Measurements from ENCODE around the gene SRXN1.

SRXN1 gene

DNA sequence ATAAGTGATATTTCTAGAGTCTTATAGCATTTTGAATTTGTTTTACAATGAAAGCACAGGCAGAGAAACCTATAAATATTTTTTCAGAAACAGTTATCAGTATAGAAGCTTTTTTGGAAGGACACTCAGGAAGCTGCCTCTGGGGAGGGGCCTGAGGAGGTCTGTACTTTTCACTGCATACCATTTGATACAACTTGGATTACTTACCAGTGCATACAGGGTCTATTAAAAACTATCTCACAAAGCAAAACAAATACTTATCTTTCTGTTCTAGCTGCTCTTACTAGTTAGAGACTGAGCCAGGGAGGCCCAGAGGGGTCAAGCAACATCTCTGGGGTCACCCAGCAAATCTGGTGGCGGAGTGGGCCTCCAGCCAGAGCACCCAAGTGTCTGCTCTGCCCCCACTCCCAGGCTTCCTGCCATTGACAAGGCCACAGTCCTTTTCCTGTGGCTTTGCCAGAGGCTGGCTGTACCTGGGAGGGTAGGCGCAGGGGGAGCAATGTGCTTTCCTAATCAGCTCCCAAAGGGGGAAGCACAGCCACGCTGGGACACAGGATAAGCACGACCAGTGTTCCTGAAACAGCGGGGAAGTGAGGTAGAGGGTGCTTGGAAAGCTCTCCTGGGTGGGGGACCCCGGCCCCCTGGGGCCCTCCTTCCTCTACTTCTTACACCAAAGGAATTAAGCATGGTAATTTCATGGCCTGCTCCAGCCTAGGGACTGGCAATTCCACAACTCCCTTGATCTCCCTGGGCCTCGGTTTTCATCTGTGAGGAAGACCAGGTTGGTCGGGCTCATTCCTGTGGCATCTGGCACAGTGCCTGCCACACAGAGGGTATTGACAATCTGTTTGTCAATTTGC, 50.7 kb downstream of the SRXN1 start:
- no peak overlapping the region for H2AFZ ChIP-seq (ENCODE audit: low read length)
- H3K9ac ChIP-seq (ENCODE audit: low read length) = no peak overlapping the region

DNA sequence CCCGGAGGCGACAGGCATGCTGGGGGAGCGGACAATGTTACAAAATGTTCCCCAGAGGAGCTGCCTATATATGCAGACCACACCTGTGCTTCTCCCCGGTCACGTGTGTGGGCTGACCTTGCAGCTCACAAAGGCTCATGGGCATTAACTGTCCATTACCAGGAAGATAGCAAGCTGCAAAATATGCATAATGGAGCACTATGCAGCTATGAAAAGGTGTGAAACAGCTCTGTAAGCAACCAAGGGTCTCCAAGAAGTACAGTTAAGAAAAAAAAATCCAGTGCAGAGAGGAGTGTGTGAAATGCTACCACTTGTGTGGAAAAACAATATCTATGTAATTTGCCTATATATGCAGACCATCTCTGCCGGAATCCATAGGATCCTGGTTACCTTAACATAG, 52.3 kb downstream of the SRXN1 start:
- Histone ChIP-seq H2AFZ (ENCODE audit: low read length) (no peak overlapping the region), H3K9ac (ENCODE audit: low read length) (no peak overlapping the region), H3K27me3 (replicated peaks; ENCODE audit: insufficient read depth, low read length) (0 out of 2 replicates have a peak, but pooled peaks cover 9% of the 10 kb centered on the region), H3K27ac (ENCODE audit: low read length) (no peak overlapping the region), H3K79me2 (ENCODE audit: low read length) (no peaks in the 10 kb centered on the region), H3K4me2 (ENCODE audit: low read depth, low read length) (no peak overlapping the region), H3K9me3 (replicated peaks; ENCODE audit: insufficient read depth, low read length) (no peaks in the 10 kb centered on the region), H4K20me1 (ENCODE audit: insufficient read depth, low read length) (no peaks in the 10 kb centered on the region), H3K4me3 (ENCODE audit: low read length) (no peak overlapping the region), H3K9me2 (replicated peaks; ENCODE audit: insufficient read depth, low read length) (no peaks in the 10 kb centered on the region), H3K4me1 (ENCODE audit: low read length) (no peaks in the 10 kb centered on the region), H3K36me3 (replicated peaks; ENCODE audit: insufficient read depth, low read length) (no peaks in the 10 kb centered on the region), H3F3A (ENCODE audit: insufficient read depth, low read length) (no peaks in the 10 kb centered on the region)
- TF ChIP-seq EZH2phosphoT487 (IDR thresholded peaks at IDR 0.05; ENCODE audit: low read length) = no peak
- TF ChIP-seq, protein P1, sequence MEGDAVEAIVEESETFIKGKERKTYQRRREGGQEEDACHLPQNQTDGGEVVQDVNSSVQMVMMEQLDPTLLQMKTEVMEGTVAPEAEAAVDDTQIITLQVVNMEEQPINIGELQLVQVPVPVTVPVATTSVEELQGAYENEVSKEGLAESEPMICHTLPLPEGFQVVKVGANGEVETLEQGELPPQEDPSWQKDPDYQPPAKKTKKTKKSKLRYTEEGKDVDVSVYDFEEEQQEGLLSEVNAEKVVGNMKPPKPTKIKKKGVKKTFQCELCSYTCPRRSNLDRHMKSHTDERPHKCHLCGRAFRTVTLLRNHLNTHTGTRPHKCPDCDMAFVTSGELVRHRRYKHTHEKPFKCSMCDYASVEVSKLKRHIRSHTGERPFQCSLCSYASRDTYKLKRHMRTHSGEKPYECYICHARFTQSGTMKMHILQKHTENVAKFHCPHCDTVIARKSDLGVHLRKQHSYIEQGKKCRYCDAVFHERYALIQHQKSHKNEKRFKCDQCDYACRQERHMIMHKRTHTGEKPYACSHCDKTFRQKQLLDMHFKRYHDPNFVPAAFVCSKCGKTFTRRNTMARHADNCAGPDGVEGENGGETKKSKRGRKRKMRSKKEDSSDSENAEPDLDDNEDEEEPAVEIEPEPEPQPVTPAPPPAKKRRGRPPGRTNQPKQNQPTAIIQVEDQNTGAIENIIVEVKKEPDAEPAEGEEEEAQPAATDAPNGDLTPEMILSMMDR (IDR thresholded peaks at IDR 0.05; ENCODE audit: low read length) = no peak
- no peak for TF ChIP-seq EZH2 (optimal IDR thresholded peaks at IDR 0.05; ENCODE audit: low read depth, low read length)
- no peak for DNase-seq

More for the DNA sequence above, 50.7 kb downstream of the SRXN1 start:
- no peaks in the 10 kb centered on the region for H4K20me1 ChIP-seq (ENCODE audit: insufficient read depth, low read length)
- H3F3A ChIP-seq (ENCODE audit: insufficient read depth, low read length) = no peaks in the 10 kb centered on the region
- no peaks in the 10 kb centered on the region for H3K4me1 ChIP-seq (ENCODE audit: low read length)
- H3K4me3 ChIP-seq (ENCODE audit: low read length) = no peak overlapping the region
- 0 out of 2 replicates have a peak, but pooled peaks cover 9% of the 10 kb centered on the region for H3K27me3 ChIP-seq (replicated peaks; ENCODE audit: insufficient read depth, low read length)
- H3K4me2 ChIP-seq (ENCODE audit: low read depth, low read length) = no peak overlapping the region
- TF ChIP-seq, protein P1 (IDR thresholded peaks at IDR 0.05; ENCODE audit: low read length) = no peak
- TF ChIP-seq EZH2 (optimal IDR thresholded peaks at IDR 0.05; ENCODE audit: low read depth, low read length) = no peak
- no peak for TF ChIP-seq EZH2phosphoT487 (IDR thresholded peaks at IDR 0.05; ENCODE audit: low read length)
- H3K27ac ChIP-seq (ENCODE audit: low read length) = no peak overlapping the region
- H3K9me3 ChIP-seq (replicated peaks; ENCODE audit: insufficient read depth, low read length) = no peaks in the 10 kb centered on the region
- H3K9me2 ChIP-seq (replicated peaks; ENCODE audit: insufficient read depth, low read length) = no peaks in the 10 kb centered on the region
- DNase-seq = no peak
- H3K36me3 ChIP-seq (replicated peaks; ENCODE audit: insufficient read depth, low read length) = no peaks in the 10 kb centered on the region
- H3K79me2 ChIP-seq (ENCODE audit: low read length) = no peaks in the 10 kb centered on the region

DNA sequence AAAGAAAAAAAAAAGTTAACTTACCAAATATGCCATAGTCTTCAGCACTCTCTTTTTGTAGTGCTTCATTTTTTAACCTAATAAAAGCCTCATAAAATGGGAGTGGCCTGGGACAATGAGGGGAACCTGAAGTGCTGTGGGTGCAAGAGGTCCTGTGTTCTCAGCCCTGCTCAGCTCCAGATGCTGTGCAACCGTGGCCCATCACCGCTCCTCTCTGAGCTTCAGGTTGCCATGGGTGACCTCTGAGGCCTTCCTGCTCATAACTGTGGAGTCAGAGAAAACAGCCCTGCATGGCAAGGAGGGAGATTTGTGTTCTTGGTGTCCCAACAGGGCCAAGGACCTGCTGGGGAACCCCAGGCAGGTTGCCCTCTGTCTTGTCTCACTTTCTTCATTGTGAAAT, 52.9 kb downstream of the SRXN1 start:
- no peak overlapping the region for H3K4me2 ChIP-seq (ENCODE audit: low read depth, low read length)
- H3K27ac ChIP-seq (ENCODE audit: low read length) = no peak overlapping the region
- no peak for DNase-seq
- no peaks in the 10 kb centered on the region for H3K36me3 ChIP-seq (replicated peaks; ENCODE audit: insufficient read depth, low read length)
- H3K9me3 ChIP-seq (replicated peaks; ENCODE audit: insufficient read depth, low read length) = no peaks in the 10 kb centered on the region
- H3K4me1 ChIP-seq (ENCODE audit: low read length) = no peaks in the 10 kb centered on the region
- H3K4me3 ChIP-seq (ENCODE audit: low read length) = no peak overlapping the region
- H3K9ac ChIP-seq (ENCODE audit: low read length) = no peak overlapping the region
- no peaks in the 10 kb centered on the region for H3F3A ChIP-seq (ENCODE audit: insufficient read depth, low read length)
- H2AFZ ChIP-seq (ENCODE audit: low read length) = no peak overlapping the region
- H4K20me1 ChIP-seq (ENCODE audit: insufficient read depth, low read length) = no peaks in the 10 kb centered on the region
- no peaks in the 10 kb centered on the region for H3K79me2 ChIP-seq (ENCODE audit: low read length)
- no peaks in the 10 kb centered on the region for H3K9me2 ChIP-seq (replicated peaks; ENCODE audit: insufficient read depth, low read length)
- TF ChIP-seq, protein P1 (IDR thresholded peaks at IDR 0.05; ENCODE audit: low read length) = no peak
- no peak for TF ChIP-seq EZH2 (optimal IDR thresholded peaks at IDR 0.05; ENCODE audit: low read depth, low read length)
- no peak for TF ChIP-seq EZH2phosphoT487 (IDR thresholded peaks at IDR 0.05; ENCODE audit: low read length)
- H3K27me3 ChIP-seq (replicated peaks; ENCODE audit: insufficient read depth, low read length) = 0 out of 2 replicates have a peak, but pooled peaks cover 9% of the 10 kb centered on the region

All from MM.1S (cell line).